ENCODE data around the gene NME4.
"Not testable (repeated sequence)": the region's sequence is repeated elsewhere in the genome, so short reads cannot be mapped to it uniquely, and the experiment has no call there.

The NME4 gene

DNA sequence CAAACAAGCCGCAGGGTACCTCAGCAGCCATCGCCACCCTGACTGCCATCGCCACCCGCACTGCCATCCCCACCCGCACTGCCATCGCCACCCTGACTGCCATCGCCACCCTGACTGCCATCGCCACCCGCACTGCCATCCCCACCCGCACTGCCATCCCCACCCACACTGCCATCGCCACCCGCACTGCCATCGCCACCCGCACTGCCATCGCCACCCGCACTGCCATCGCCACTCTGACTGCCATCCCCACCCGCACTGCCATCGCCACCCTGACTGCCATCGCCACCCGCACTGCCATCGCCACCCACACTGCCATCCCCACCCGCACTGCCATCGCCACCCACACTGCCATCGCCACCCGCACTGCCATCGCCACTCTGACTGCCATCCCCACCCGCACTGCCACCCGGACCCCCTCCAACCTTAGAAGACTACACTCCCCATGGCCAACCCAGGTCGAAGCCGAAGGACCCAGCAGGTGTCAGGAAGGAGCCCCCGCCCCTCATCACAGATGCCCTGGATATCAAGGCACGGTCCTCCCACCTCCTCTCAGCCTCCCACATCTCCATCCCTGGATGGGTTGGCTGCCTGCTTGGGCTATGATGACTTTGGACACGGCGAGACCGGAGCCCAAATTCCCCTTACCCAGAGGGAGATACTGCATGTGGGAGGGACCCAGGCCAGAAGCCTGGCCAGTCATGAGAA lies 18.7 kb upstream of the NME4 start:
- DNase-seq, result not testable (repeated sequence)

DNA sequence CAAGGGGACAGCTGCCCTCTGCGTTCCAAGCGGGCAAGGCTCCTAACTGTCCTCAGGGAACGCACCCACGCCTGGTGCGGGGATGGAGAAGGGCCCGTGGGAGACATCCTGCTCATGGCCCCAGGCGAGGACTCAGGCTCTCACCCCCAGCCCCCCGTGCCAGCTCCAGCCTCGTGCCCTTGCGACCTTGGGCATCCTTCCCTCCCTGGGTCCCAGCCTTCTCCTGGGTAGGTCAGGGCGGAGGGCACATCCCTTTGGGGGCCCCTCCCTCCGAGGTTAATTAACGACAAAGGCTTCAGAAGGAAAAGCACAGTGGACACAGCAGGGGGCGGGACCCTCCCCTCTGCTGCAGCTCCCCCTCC lies 18.2 kb upstream of the NME4 start:
- DNase-seq, result no peak

DNA sequence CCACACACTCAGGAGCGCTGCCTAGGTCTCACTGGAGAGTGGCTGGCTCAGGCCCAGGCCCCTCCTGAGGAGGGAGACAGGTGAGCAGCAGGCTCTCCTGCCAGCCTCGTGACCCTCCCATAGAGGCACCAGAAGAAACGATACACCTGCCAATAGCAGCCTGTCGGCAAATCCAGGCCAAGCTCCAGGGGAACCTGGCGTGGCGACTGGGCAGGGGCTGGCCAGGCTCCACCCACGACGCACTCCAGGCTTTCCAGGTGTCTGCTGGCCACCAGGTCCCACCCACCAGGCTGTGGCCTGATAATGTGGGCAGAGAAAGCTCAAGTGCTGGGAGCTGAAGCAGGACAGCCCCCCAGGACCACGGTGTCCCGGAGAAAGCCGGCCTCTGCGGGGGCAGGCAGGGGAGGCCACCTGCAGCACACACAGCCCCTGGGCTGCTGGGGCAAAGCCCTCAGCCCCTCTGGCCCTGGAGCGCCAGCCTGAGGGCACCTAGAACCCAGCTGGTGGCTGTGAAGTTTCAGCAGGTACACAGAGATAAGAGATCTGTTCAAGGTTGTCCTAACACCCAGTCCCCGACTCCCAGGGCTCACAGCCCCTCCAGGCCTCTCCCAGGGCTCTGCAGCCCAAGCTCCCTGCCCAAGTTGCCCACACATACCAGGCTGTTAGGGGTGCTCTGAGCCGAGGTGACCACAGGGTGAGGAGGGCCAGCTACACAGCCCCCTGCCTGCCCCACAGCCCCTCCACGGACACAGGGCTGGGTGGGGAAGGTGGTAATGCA lies 17.6 kb upstream of the NME4 start:
- peak; percentile 98 for DNase-seq

DNA sequence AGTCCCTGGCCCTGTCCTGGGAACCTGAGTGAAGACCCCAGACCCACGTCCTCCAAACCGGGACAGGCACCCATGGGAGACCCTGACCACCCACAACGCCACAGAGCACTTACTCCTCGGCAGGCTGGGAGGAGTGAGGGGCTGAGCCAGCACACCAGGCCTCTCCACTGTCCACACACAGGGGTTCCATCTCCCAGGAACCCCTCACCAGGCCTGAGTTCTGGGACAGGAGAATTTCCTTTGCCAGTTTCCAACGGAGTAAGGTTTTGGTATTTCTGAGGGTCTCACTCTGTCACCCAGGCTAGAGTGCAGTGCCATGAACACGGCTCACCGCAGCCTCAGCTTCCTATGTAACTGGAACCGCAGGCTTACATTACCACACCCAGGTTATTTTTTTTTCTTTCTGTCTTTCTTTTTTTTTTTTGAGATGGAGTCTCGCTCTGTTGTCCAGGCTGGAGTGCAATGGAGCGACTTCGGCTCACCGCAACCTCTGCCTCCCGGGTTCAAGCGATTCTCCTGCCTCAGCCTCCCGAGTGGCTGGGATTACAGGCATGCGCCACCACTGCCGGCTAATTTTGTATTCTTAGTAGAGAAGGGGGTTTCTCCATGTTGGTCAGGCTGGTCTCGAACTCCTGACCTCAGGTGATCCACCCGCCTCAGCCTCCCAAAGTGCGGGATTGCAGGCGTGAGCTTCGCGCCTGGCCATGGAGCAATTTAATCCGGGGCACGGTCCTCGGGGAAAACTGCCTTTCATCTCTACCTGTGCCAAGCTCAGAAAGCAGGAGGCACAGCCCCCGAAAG lies 16.8 kb upstream of the NME4 start:
- DNase-seq, result no peak

DNA sequence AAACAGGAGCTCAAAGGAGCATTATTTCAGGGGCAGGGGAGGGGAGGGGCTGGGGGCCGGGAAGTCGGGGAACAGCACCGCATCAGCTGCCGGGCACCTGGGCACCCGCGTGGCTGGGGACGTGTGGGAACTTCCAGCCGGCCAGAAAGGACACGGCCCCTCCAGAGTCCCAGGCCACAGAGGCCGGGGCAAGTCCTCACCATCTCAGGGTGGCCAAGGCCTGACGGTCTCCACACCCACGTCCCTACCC lies 16.3 kb upstream of the NME4 start:
- no peak for DNase-seq

DNA sequence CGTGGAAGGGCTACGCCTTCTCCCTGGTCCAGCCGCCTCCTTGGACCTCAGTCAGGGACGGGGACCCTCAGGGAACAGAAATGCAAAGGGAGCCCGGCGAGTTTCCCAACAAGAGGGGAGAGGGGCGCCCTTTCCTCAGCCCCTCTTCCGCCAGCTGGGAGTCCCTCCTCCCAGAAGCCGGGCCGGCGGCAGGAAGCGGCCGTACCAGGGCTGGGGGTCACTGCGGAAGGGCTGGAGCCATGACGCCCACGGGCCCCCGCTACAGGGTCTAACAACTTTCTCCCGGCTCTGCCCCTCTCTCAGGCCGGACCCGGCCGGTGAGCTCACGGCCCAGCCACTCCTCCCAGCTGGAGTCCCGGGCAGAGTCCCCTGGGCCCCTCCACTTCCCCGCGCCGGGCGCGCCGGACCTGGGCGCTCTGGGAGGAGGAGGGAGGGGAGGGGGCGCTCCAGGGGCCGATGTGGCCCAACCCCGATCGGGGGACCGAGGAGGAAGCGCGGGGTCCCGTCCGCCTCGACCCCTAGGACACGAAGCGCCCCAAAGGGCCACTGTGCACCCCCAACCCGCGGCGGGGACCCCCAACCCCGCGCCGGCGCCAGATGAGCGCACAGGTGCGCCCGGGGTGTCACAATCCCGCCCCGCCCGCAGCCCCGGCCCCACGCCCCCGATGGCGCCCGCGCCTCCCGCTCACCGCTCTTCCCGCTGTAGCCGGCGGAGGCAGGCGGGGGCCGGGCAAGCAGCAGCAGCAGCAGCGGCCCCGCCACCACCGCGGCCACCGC lies 15.8 kb upstream of the NME4 start:
- DNase-seq, result peak; percentile 69

DNA sequence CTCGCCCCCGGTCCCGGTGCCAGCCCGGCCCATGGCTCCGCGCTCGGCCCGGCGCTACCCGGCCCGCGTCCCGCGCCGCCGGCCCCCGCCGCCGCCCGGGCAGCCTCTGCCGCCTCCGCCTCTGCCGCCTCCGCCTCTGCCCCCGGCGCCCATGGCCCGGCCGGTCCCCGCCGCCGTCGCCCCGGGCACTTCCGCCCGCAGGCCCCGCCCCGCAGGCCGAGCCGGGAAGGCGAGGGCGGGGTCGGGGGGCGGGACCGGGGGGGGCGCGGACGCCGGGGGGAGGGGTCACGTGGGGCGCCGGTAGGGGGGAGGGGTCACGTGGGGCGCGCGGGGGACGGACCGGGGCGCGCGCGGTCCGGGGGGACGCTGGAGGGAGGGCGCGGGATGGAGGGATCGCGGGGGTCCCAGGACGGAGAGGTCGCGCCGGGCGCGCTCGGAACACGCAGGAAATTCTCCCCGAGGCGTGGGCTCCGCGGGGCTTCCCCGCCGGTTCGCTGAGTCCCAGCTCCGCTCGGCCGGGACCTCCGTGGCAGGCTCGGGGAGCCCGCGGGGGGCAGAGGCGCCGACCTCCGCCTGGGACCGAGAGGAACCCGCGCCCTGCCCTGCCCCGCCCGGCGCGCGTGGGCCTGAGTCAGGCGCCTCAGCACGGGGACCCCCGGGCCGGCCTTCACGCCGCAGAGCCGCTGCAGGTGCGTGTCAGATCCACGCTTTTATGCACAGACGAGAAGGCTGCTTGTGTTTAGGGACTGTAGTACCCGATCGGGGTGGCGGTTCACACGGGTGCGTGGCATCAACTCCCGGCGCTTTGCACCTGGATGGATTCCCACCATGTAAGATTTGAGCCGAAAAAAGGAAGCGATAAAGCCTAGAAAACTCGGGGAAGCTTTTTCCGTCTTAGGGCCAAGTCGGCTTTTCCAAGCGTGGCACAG lies 14.9 kb upstream of the NME4 start, which contains the start of gene PGAP6:
TSS of gene PGAP6 (minus strand) at position 190 of the 929 bp plus-strand sequence. CDS start at position 33, 157 bp downstream.
- peak; percentile 89 for DNase-seq

DNA sequence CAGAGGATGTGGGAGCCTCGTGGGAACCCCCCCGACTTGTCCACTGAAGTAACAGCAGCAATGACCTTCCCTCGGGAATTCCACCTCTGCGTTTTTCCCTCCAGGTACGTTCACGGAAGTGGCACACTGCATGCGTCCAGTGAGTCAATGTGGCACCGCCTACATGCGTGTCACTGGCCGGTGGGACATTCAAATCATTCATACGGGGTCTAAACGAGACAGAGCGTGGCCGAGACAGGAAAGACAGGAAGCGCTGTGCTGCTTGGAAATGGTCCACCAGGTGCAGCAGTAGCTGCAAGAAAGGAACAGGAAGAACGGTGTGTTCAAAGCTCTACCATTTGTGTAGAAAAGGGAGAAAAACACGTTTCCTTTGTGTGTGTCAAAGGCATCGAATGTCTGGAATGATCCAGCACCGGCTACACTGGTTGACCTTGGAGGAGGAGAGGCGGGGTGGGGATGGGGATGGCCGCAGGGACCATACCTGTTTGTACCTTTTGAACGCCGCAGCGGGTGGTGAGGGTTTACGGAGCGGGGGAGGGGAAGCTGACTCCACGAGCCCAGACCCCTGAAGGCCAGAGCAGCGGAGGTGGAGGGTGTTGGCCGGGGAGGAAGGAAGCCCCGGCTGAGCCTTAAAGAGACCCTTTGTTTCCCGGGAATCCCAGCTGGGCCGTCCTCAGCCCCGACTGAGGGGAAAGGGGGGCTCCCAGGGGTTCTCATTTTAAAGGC lies 13.5 kb upstream of the NME4 start:
- DNase-seq, result peak; percentile 67

DNA sequence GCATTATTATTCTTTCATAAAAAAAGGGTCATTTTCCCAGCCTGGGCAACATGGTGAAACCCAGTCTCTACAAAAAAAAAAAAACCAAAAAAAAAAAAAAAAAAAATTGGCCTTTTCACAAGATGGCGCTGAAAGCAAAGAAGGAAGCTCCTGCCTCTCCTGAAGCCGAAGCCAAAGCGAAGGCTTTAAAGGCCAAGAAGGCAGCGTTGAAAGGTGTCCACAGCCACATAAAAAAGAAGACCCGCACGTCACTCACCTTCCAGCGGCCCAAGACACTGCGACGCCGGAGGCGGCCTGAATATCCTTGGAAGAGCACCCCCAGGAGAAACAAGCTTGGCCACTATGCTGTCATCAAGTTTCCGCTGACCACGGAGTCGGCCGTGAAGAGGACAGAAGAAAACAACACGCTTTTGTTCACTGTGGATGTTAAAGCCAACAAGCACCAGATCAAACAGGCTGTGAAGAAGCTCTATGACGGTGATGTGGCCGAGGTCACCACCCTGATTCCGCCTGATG lies 10.3 kb upstream of the NME4 start:
- DNase-seq, result no peak

DNA sequence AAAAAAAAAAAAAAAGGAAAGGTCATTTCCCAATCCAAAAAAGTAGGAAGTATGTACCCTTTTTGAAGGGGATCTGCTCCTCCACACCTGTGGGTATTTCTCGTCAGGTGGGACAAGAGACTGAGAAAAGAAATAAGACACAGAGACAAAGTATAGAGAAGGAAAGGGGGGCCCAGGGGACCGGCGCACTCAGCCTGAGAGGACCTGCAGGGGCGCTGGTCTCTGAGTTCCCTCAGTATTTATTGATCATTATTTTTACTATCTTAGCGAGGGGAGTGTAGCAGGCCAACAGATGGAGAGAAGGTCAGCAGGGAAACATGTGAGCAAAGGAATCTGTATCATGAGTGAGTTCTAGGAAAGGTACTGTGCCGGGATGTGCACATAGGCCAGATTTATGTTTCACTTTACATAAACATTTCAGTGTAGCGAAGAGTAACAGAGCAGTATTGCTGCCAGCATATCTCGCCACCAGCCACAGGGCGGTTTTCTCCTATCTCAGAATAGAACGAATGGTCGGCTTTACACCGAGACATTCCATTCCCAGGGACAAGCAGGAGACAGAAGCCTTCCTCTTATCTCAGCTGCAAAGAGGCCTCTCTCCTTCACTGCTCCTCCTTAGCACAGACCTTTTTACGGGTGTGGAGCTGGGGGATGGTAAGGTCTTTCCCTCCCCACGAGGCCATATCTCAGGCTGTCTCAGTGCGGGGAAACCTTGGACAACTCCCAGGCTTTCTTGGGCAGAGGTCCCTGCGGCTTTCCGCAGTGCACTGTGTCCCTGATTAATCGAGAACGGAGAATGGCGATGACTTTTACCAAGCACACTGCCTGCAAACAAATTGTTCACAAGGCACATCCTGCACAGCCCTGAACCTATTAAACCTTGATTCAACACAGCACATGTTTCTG lies 9.0 kb upstream of the NME4 start:
- DNase-seq, result not testable (repeated sequence)

DNA sequence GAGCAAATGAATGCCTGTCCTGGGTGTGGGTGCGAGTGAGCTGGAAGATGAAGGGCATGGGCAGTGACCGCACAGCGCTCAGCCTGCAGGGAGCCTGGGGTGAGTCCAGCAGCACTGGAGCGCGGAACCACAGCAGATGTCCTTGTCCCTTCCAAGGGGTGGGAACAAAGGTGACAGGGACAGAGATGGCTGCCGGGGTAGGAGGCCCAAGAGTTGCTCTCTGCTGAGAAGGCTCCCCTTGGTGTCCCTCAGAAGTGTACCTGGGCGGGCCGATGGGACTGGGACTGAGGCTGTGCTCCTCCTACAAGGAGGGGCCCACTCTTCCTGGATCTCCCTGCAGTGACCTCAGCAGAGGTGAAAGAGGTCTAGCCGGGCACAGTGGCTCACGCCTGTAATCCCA lies 7.6 kb upstream of the NME4 start:
- DNase-seq, result no peak

DNA sequence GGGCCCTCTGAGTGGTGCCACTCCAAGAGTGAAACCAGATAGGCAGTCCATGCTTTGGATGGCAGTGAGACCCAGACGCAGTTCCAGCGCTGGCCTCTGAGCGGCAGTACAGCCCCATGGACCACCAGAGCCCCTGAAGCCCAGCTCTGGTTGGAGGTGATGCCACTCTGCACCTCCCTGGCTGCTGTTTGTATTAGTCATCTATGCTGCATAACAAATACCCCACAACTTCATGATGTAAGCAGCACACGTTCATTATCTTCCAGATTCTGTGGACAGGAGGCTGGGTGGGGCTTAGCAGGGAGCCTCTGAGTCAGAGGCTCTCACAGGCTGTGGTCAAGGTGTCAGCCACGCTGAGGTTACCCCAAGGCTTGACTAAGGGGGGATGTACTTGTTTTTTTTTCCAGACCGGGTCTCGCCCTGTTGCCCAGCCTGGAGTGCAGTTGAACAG lies 5.1 kb upstream of the NME4 start:
- DNase-seq, result peak; percentile 78

DNA sequence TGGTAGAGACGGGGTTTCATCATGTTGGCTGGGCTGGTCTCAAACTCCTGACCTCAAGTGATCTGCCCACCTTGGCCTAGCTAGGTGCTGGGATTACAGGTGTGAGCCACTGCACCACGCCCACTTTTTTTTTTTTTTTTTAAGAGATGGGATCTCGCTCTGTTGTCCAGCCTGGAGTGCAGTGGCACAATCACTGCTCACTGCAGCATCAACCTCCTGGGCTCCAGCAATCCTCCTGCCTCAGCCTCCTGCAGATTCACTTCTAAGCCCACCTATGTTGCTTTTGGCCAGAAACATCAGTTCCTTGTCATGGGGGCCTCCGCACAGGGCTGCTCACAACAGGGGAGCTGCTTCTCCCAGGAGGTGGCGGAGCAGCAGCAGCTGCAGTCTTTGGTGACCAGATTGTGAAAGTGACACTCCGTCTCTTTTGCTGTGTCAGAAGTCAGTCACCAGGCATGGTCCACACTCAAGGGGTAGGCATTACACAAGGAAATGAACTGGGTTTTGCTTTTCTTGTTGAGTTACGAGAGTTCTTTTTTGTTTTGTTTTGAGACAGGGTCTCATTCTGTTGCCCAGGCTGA lies 4.5 kb upstream of the NME4 start:
- no peak for DNase-seq

DNA sequence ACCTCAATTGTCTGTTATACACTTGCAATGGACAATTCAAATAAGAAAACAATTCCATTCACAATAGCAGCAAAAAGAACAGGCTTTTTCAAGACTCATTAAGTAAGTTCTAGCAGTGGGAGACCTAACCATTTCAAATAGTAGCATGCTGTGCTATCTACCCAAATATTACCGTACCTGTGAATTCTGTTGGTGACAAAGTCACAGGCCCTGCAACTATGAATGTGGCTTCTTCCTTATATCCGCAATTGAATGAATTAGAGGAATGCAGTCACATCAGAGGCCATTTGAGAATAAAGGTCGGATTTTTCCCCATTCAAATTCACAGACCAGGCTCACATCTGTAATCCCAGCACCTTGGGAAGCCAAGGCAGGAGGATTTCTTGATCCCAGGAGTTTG lies 800 bp upstream of the NME4 start:
- peak; percentile 79 for DNase-seq

DNA sequence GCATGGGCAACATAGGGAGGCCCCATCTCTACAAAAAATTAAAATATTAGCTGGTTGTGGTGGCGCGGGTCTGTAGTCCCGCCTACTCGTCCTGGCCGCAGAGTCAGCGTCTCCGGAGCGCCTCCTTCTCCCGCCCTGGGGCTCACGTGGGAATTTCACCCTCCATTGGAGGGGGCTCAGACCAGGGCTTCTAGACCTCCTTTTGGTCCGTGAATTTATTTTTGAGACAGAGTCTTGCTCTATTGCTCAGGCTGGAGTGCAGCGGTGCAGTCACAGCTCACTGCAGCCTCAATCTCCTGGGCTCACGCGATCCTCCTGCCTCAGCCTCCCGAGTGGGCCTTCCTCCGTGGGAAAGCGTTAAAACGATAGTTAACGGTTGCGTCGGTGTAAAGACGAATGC lies 394 bp upstream of the NME4 start:
- DNase-seq, result peak; percentile 86

DNA sequence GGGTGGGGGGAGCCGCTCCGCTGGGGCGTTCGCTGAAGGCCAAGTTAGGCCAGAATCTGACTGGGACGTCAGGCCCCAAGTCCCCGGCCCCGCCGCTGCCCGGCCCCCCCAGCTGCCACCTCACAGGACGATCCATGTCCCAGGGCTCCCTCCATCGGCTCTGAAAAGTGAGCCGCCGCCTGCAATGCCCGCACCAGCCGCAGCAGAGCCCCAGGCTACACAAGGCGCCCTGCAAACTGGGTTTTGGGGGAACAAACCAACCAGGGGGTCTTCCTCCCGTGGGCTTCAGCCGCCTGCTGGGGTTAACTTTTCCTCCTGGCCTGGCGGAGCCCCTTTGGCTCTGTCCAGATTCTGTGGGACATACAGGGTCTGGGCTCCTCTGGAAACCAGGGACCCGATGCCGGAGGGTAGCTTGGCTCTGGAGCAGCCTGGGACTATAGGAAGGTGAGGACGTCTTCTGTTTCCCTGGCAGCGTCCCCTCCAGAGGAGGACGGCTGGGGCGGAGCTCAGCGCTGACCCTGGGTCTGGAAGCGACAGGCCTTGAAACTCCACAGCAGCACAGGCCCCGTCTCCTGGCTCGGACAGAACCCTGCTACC lies 835 bp downstream of the NME4 start:
- DNase-seq, result peak; percentile 56

DNA sequence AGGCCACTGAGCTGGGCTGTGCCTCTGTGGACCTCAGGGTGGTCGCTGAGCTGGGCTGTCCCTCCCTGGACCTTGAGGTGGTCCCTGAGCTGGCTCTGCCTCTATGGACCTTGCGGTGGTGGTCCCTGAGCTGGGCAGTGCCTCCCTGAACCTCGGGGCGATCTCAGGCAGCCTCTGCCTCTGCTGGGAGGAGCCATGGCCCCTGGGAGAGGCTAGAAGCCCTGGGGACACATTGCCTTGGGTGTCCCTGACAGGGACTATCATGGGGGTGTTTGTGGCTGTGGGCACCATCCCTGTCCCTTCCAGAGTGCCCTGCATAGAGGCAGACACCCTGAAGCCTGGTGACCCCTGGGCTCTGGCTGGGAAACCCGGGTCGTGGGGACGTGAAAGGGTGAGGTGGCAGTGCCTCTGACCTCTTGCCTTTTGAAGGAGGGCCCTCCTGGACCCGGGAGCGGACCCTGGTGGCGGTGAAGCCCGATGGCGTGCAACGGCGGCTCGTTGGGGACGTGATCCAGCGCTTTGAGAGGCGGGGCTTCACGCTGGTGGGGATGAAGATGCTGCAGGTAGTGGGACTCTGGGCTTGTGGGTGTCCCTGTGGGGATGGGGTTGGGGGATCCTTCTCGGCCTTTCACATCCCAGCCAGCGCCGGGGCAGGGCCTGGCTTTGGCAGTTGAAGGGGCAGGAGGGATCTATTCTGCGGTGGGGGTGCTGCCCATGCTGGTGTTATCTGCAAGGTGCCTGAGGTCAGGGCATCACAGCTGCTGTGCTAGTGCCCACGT lies 1.8 kb downstream of the NME4 start:
- no peak for DNase-seq

DNA sequence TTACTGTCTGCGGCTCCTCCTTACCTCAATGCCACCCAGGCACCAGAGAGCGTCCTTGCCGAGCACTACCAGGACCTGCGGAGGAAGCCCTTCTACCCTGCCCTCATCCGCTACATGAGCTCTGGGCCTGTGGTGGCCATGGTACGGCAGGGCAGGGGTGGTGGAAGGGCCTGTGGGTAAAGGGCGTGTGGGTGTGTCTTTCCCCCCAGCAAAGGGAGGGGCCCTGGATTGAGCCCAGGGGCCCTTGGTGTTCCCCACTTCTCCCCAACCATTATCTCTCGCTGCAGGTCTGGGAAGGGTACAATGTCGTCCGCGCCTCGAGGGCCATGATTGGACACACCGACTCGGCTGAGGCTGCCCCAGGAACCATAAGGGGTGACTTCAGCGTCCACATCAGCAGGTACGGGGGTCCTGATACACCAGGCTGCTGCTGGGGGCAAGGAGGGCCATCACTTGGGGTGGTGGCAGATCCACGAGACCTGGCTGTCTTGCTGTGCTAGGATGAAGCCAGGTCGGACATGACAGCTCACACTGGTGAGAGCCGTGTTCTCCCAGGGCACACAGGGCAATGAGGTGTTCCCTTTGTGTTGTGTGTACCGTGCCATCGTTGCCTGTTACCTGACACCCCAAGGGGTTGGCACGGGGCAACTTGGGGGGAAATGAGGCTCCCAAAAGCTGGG lies 2.5 kb downstream of the NME4 start:
- DNase-seq, result no peak

Measured in NCI-H69 (cell line).